Endothelial cell of umbilical vein (primary cell): Measurements from ENCODE around the gene ZNF503. TPM values are rescaled to one million over a fixed set of nuclear protein-coding genes. Genes with fewer than 3 reads are reported as not detected.

Experiments used
- BruUV-seq: library from RNA; stranded (reverse); fragments of 400-500 nt; replicated peaks from 2 replicates; lab custom pipeline; 2021; lab: Mats Ljungman, UMichigan
- CTCF ChIA-PET: fragments of 300-600, 350-600 bp; sonication (Branson Sonifier 250); formaldehyde crosslinking; loops from one replicate; lab custom pipeline; 2021; ENCODE audit warnings: antibody characterized with exemption, inconsistent platforms; lab: Charles Lee
- POLR2A ChIA-PET: fragments of 300-600, 350-600 bp; sonication (Branson Sonifier 250); formaldehyde crosslinking; loops from one replicate; lab custom pipeline; 2021; ENCODE audit warnings: antibody characterized with exemption, inconsistent platforms; lab: Charles Lee
- DNase-seq: peaks from one replicate; pipeline ENCODE4 v3.0.0-alpha.2; 2011; ENCODE audit warnings: low read depth, low spot score
- FAIRE-seq: peaks from 2 replicates; lab custom pipeline; 2011; peaks lifted over from hg19 to GRCh38; lab: Jason Lieb, UNC
- H2AFZ ChIP-seq: 2 replicates; pipeline ENCODE4 v1.6.0; 2012; ENCODE audit warnings: low read depth, low read length, control low read depth, inconsistent platforms
- H3K27ac ChIP-seq: 2 replicates; pipeline ENCODE4 v1.5.1; 2011; ENCODE audit warnings: low read depth, mild to moderate bottlenecking, control low read depth, low read length, moderate library complexity; ENCODE audit not compliant: insufficient read depth
- H3K27me3 ChIP-seq, 2 experiments: 2 replicates each; pipeline versions ENCODE4 v1.6.0 to v1.6.1; 2011; ENCODE audit warnings: low read length in 2 of 2, mixed read lengths in 1 of 2; ENCODE audit not compliant: control insufficient read depth in 2 of 2, insufficient read depth in 2 of 2
- H3K36me3 ChIP-seq, 2 experiments: 2 replicates in 1 of 2; 3 replicates in 1 of 2; pipeline ENCODE4 v1.5.1; 2011; ENCODE audit warnings: low read length in 2 of 2, mild to moderate bottlenecking in 1 of 2, moderate library complexity in 1 of 2; ENCODE audit not compliant: control insufficient read depth in 2 of 2, insufficient read depth in 2 of 2; ENCODE audit errors: extremely low read depth in 1 of 2
- H3K4me1 ChIP-seq: 3 replicates; pipeline ENCODE4 v1.5.1; 2011; ENCODE audit warnings: mild to moderate bottlenecking, low read length; ENCODE audit not compliant: control insufficient read depth, insufficient read depth; ENCODE audit errors: extremely low read depth
- H3K4me2 ChIP-seq: 2 replicates; pipeline ENCODE4 v1.6.1; 2011; ENCODE audit warnings: low read length, control low read depth, mixed read lengths; ENCODE audit not compliant: insufficient read depth
- H3K4me3 ChIP-seq, 3 experiments: fragments of 200-600 bp in 1 of 3; sonication (generic), shearing (Covaris generic) in 1 of 3; replicated peaks in 1 of 3; 2 replicates each; pipeline ENCODE4 v1.5.1; 2011 to 2016; ENCODE audit warnings: control low read depth in 3 of 3, low read length in 3 of 3, mild to moderate bottlenecking in 2 of 3, inconsistent platforms in 1 of 3, low read depth in 1 of 3, moderate library complexity in 1 of 3; ENCODE audit not compliant: insufficient read depth in 1 of 3
- H3K79me2 ChIP-seq: 2 replicates; pipeline ENCODE4 v1.6.0; 2012; ENCODE audit warnings: low read length, inconsistent platforms; ENCODE audit not compliant: control insufficient read depth, insufficient read depth
- H3K9ac ChIP-seq: replicated peaks from 2 replicates; pipeline ENCODE3; 2011; ENCODE audit warnings: low read length, control low read depth; ENCODE audit not compliant: insufficient read depth; ENCODE audit errors: extremely low read depth
- H3K9me1 ChIP-seq: replicated peaks from 3 replicates; pipeline ENCODE4 v1.6.0; 2011; ENCODE audit warnings: mild to moderate bottlenecking, low read length; ENCODE audit not compliant: control insufficient read depth, insufficient read depth; ENCODE audit errors: extremely low read depth
- H3K9me3 ChIP-seq: replicated peaks from 2 replicates; pipeline ENCODE4 v1.5.1; 2012; ENCODE audit warnings: low read length, inconsistent platforms; ENCODE audit not compliant: control insufficient read depth, insufficient read depth
- H4K20me1 ChIP-seq: replicated peaks from 2 replicates; pipeline ENCODE3; 2011; ENCODE audit warnings: mild to moderate bottlenecking, low read length; ENCODE audit not compliant: control insufficient read depth, insufficient read depth; ENCODE audit errors: extremely low read depth
- EZH2 ChIP-seq: IDR thresholded peaks from 2 replicates; pipeline ENCODE4 v1.6.1; 2012; ENCODE audit warnings: borderline replicate concordance, low read depth, mild to moderate bottlenecking, moderate library complexity, low read length, inconsistent platforms; ENCODE audit not compliant: severe bottlenecking
- FOS ChIP-seq: IDR thresholded peaks from 2 replicates; pipeline ENCODE4 v1.6.1; 2011; ENCODE audit warnings: mild to moderate bottlenecking, low read length, moderate library complexity, borderline replicate concordance; ENCODE audit not compliant: insufficient read depth
- GATA2 ChIP-seq: IDR thresholded peaks from 2 replicates; pipeline ENCODE4 v1.7.0; 2011; ENCODE audit warnings: low read depth, mild to moderate bottlenecking, moderate library complexity, mixed read lengths, low read length; ENCODE audit not compliant: insufficient read length, insufficient read depth
- JUN ChIP-seq: IDR thresholded peaks from 2 replicates; pipeline ENCODE4 v1.6.1; 2011; ENCODE audit warnings: borderline replicate concordance, low read depth; ENCODE audit not compliant: insufficient read length, insufficient read depth
- MYC ChIP-seq: IDR thresholded peaks from one replicate; pipeline ENCODE4 v1.6.1; 2011; ENCODE audit warnings: mild to moderate bottlenecking, low read depth, low read length
- POLR2A ChIP-seq: IDR thresholded peaks from 2 replicates; pipeline ENCODE4 v1.6.1; 2012; ENCODE audit warnings: low read depth, mild to moderate bottlenecking, control low read depth, low read length
- POLR2AphosphoS5 ChIP-seq: IDR thresholded peaks from 2 replicates; pipeline ENCODE4 v1.6.1; 2012; ENCODE audit warnings: low read depth, mild to moderate bottlenecking, control low read depth, low read length, moderate library complexity; ENCODE audit not compliant: insufficient read depth
- dilution Hi-C: fragments of 300-500 bp; cut with MboI; formaldehyde crosslinking; loops from one replicate; pipeline ENCODE4 v1.15.0; 2019; ENCODE audit warnings: low sequenced_read_pairs; ENCODE audit not compliant: extremely low pct_ligation_motif_present
- intact Hi-C: fragments of 100-400 bp; cut with micrococcal nuclease; formaldehyde crosslinking; loops from one replicate; pipeline ENCODE4 v1.10.0; 2022
- polyA plus RNA-seq, 4 experiments: library from polyadenylated mRNA; depleted of rRNA in 3 of 4; stranded (reverse) in 3 of 4; unstranded in 1 of 4; fragments of >200 nt; gene quantifications; 2 replicates each; pipeline versions ENCODE4 v1.2.1 to v1.2.3, GENCODE V29; 2011 to 2012; ENCODE audit warnings: missing spikeins in 1 of 4
- total RNA-seq: library from RNA; stranded (reverse); gene quantifications from 2 replicates; pipeline ENCODE4 v1.2.3, GENCODE V29; 2021
- TF ChIP-seq, protein P1 (sequence below): IDR thresholded peaks from 2 replicates; pipeline ENCODE4 v1.6.1; 2011; ENCODE audit not compliant: insufficient read depth, insufficient read length
- TF ChIP-seq, protein P2 (sequence below), 2 donors: IDR thresholded peaks; 1 replicate in 1 of 2; 2 replicates in 1 of 2; pipeline ENCODE4 v1.5.1; 2011; ENCODE audit warnings: low read length in 2 of 2, mild to moderate bottlenecking in 2 of 2, moderate library complexity in 2 of 2, control low read depth in 1 of 2, inconsistent platforms in 1 of 2, low read depth in 1 of 2; ENCODE audit not compliant: insufficient read depth in 1 of 2; ENCODE audit errors: extremely low read depth in 1 of 2

The ZNF503 gene
- total and polyA plus RNA-seq, 2 donors (not counting 3 experiments of a cell fraction or from before 2014, with no cell fraction given): 0.58 to 2.2 TPM

DNA sequence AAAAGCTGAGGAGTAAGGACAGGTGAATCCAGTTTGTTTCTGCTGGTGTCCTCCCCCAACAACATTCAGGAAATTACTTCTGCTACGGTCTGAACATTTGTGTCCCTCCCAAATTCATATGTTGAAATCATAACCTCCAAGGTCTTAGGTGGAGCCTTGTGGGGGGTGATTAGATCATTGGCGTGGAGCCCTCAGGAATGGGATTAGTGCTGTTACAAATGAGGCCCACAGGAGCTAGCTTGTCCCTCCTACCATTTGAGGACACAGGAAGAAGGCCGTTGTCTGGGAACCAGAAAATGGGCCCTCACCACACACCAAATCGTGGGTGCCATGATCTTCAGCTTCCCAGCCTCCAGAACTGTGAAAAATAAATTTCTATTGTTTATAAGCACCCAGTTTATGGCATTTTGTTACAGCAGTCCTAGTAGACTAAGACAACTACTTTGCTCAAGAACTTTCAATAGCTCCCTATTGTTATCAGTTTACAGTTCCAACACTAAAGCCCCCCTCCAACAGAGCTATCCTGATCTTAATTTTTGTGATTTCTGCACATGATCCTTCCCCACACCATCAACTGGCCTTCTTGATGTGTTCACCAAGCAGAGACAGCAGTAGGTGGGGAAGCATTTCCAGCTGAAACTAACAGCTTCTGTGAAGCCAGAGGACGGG lies 27.7 kb upstream of the ZNF503 start:
- no peaks in the 10 kb centered on the region for H3K79me2 ChIP-seq
- no peaks in the 10 kb centered on the region for H3K9me3 ChIP-seq
- peaks cover 0 to 6% of the 10 kb centered on the region in 2 experiments for H3K27me3 ChIP-seq
- H3K4me3 ChIP-seq: no peak overlapping the region
- POLR2A ChIA-PET: interaction anchor here (1.6 kb wide), 1 partner anchor 28 kb away, joined by 7 read pairs; the partner anchor contains the start of gene ZNF503
- no peak overlapping the region for H2AFZ ChIP-seq
- FAIRE-seq: no peak
- peaks cover 28% of the 10 kb centered on the region for H3K4me1 ChIP-seq
- no peaks in the 10 kb centered on the region for H4K20me1 ChIP-seq
- H3K9me1 ChIP-seq: no peaks in the 10 kb centered on the region
- dilution Hi-C loops (no loop called here), intact Hi-C loops (no loop called here)
- H3K9ac ChIP-seq: no peak overlapping the region
- CTCF ChIA-PET: interaction anchor here (1.6 to 2.7 kb wide), 3 partner anchors 30 to 481 kb away, joined by 5 to 9 read pairs (median 7); no protein-coding TSS in a partner anchor
- H3K27ac ChIP-seq: no peak overlapping the region
- no peak for DNase-seq
- H3K36me3 ChIP-seq: no peaks in the 10 kb centered on the region
- H3K4me2 ChIP-seq: no peak overlapping the region
- BruUV-seq: no TSS peak
- TF ChIP-seq FOS (no peak), POLR2A (no peak), GATA2 (no peak), MYC (no peak), EZH2 (no peak), JUN (no peak), POLR2AphosphoS5 (no peak)
- TF ChIP-seq, protein P1, sequence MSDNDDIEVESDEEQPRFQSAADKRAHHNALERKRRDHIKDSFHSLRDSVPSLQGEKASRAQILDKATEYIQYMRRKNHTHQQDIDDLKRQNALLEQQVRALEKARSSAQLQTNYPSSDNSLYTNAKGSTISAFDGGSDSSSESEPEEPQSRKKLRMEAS: no peak
- TF ChIP-seq, protein P2, sequence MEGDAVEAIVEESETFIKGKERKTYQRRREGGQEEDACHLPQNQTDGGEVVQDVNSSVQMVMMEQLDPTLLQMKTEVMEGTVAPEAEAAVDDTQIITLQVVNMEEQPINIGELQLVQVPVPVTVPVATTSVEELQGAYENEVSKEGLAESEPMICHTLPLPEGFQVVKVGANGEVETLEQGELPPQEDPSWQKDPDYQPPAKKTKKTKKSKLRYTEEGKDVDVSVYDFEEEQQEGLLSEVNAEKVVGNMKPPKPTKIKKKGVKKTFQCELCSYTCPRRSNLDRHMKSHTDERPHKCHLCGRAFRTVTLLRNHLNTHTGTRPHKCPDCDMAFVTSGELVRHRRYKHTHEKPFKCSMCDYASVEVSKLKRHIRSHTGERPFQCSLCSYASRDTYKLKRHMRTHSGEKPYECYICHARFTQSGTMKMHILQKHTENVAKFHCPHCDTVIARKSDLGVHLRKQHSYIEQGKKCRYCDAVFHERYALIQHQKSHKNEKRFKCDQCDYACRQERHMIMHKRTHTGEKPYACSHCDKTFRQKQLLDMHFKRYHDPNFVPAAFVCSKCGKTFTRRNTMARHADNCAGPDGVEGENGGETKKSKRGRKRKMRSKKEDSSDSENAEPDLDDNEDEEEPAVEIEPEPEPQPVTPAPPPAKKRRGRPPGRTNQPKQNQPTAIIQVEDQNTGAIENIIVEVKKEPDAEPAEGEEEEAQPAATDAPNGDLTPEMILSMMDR (IDR thresholded peaks at IDR 0.05; ENCODE audit: extremely low read depth in 1 of 2, insufficient read depth in 1 of 2, low read depth in 1 of 2, low read length in 2 of 2): no peak
